D721Med (cell line): Measurements from ENCODE around the gene RAI1.

Source experiments
- DNase-seq: peaks from one replicate; pipeline ENCODE4 v3.0.0; 2011; ENCODE audit warnings: low spot score; ENCODE audit not compliant: insufficient read length
- FAIRE-seq: peaks from 2 replicates; lab custom pipeline; 2011; peaks lifted over from hg19 to GRCh38; lab: Jason Lieb, UNC
- CTCF ChIP-seq: IDR thresholded peaks from 2 replicates; pipeline ENCODE4 v1.5.1; 2012; ENCODE audit warnings: mild to moderate bottlenecking, control low read depth; ENCODE audit not compliant: insufficient read depth; ENCODE audit errors: missing control alignments

RAI1 gene

GRCh38 chr17:17849147-17849820 is 168.0 kb downstream of the RAI1 start:
- DNase-seq (no peak), FAIRE-seq (no peak)
- TF ChIP-seq CTCF = no peak

GRCh38 chr17:17849845-17850373 is 168.7 kb downstream of the RAI1 start:
- FAIRE-seq = no peak
- DNase-seq = no peak
- TF ChIP-seq CTCF = no peak

GRCh38 chr17:17851103-17852002 is 170.1 kb downstream of the RAI1 start:
- FAIRE-seq (no peak), DNase-seq (no peak)
- no peak for TF ChIP-seq CTCF

- DNase-seq = no peak
- TF ChIP-seq CTCF = no peak
- FAIRE-seq = no peak
Observed at GRCh38 chr17:17852930-17853329, 171.7 kb downstream of the RAI1 start.

GRCh38 chr17:17853811-17854447 is 172.7 kb downstream of the RAI1 start:
- TF ChIP-seq CTCF = no peak
- FAIRE-seq = no peak
- no peak for DNase-seq

- DNase-seq (no peak), FAIRE-seq (no peak)
- no peak for TF ChIP-seq CTCF
Observed at GRCh38 chr17:17855976-17856375, 174.7 kb downstream of the RAI1 start.
